Chondrocyte (in vitro differentiated cells): Measurements from ENCODE around the gene TPBG. TPM values are rescaled to one million over a fixed set of nuclear protein-coding genes. Genes with fewer than 3 reads are reported as not detected.
"Not testable (repeated sequence)": the region's sequence is repeated elsewhere in the genome, so short reads cannot be mapped to it uniquely, and the experiment has no call there.

ENCODE experiments used
- DNase-seq: peaks from one replicate; pipeline ENCODE4 v3.0.0; 2021; ENCODE audit warnings: mixed read lengths, low spot score
- H3K27ac Mint-ChIP-seq: one replicate; pipeline ENCODE4 v1.8.0; 2021; ENCODE audit warnings: mild to moderate bottlenecking, moderate library complexity, mixed read lengths; ENCODE audit not compliant: unreplicated experiment
- H3K27me3 Mint-ChIP-seq: 2 replicates; pipeline ENCODE4 v1.8.0; 2021; ENCODE audit warnings: low read depth, mixed read lengths
- H3K36me3 Mint-ChIP-seq: 2 replicates; pipeline ENCODE4 v1.8.0; 2021; ENCODE audit warnings: low read depth, mixed read lengths
- H3K4me1 Mint-ChIP-seq: 2 replicates; pipeline ENCODE4 v1.8.0; 2021; ENCODE audit warnings: low read depth, mild to moderate bottlenecking, mixed read lengths
- H3K4me3 Mint-ChIP-seq: one replicate; pipeline ENCODE4 v1.8.0; 2021; ENCODE audit warnings: mild to moderate bottlenecking, moderate library complexity, mixed read lengths; ENCODE audit not compliant: unreplicated experiment
- H3K9me3 Mint-ChIP-seq: 2 replicates; pipeline ENCODE4 v1.8.0; 2021; ENCODE audit warnings: low read depth, mixed read lengths
- CTCF ChIP-seq: fragments of 200-600 bp; sonication (generic); IDR thresholded peaks from 2 replicates; pipeline ENCODE4 v1.5.0; 2021; ENCODE audit warnings: antibody characterized with exemption, mild to moderate bottlenecking, moderate library complexity
- total RNA-seq: library from RNA; stranded (reverse); gene quantifications from 3 replicates; pipeline ENCODE4 v1.2.1, GENCODE V29; 2021

The TPBG gene
- total RNA-seq, 1 donor from 2014 or later = 10.6 TPM

- Mint-ChIP-seq H3K27me3 (peaks cover 3% of the 10 kb centered on the region), H3K9me3 (no peaks in the 10 kb centered on the region), H3K4me3 (no peak overlapping the region), H3K36me3 (no peaks in the 10 kb centered on the region), H3K27ac (no peak overlapping the region), H3K4me1 (no peaks in the 10 kb centered on the region)
- no peak for TF ChIP-seq CTCF
- DNase-seq = no peak
Measured at GRCh38 chr6:82385961-82386360, 22.3 kb downstream of the TPBG start.

- not testable (repeated sequence) for H3K27me3 Mint-ChIP-seq, H3K36me3 Mint-ChIP-seq, H3K27ac Mint-ChIP-seq, DNase-seq, H3K4me3 Mint-ChIP-seq, H3K9me3 Mint-ChIP-seq
- H3K4me1 Mint-ChIP-seq = peaks cover 22% of the 10 kb centered on the region
Measured at GRCh38 chr6:82394770-82395169, 31.2 kb downstream of the TPBG start.

GRCh38 chr6:82396964-82397751 is 33.5 kb downstream of the TPBG start:
- no peak for TF ChIP-seq CTCF
- no peak overlapping the region for H3K4me3 Mint-ChIP-seq
- peaks cover 2% of the 10 kb centered on the region for H3K9me3 Mint-ChIP-seq
- DNase-seq = no peak
- no peaks in the 10 kb centered on the region for H3K36me3 Mint-ChIP-seq
- peak overlapping the region; percentile 1 for H3K27ac Mint-ChIP-seq
- no peaks in the 10 kb centered on the region for H3K27me3 Mint-ChIP-seq
- H3K4me1 Mint-ChIP-seq = peaks cover 22% of the 10 kb centered on the region

- no peak overlapping the region for H3K27ac Mint-ChIP-seq
- no peak for TF ChIP-seq CTCF
- no peaks in the 10 kb centered on the region for H3K36me3 Mint-ChIP-seq
- H3K9me3 Mint-ChIP-seq = peaks cover 2% of the 10 kb centered on the region
- DNase-seq = no peak
- peaks cover 2% of the 10 kb centered on the region for H3K27me3 Mint-ChIP-seq
- no peak overlapping the region for H3K4me3 Mint-ChIP-seq
- H3K4me1 Mint-ChIP-seq = peaks cover 22% of the 10 kb centered on the region
Measured at GRCh38 chr6:82397962-82398692, 34.5 kb downstream of the TPBG start.

GRCh38 chr6:82408952-82409431 is 45.4 kb downstream of the TPBG start:
- Mint-ChIP-seq H3K27me3 (peaks cover 2% of the 10 kb centered on the region), H3K4me1 (peaks cover 16% of the 10 kb centered on the region), H3K9me3 (no peaks in the 10 kb centered on the region), H3K36me3 (no peaks in the 10 kb centered on the region), H3K4me3 (no peak overlapping the region), H3K27ac (peak overlapping the region; percentile 74)
- no peak for DNase-seq
- no peak for TF ChIP-seq CTCF
